Suprapubic skin (tissue), 4 donors: ENCODE measurements around the gene CC2D2A. TPM values are rescaled to one million over a fixed set of nuclear protein-coding genes. Genes with fewer than 3 reads are reported as not detected.

Experiments used
- DNase-seq, 2 donors: peaks; one replicate each; pipeline ENCODE4 v3.0.0-alpha.2; 2019; ENCODE audit warnings: low spot score in 2 of 2
- H3K27ac ChIP-seq: fragments of 200-600 bp; sonication (generic); one replicate; pipeline ENCODE4 v1.5.1; 2019
- H3K27me3 ChIP-seq: fragments of 200-600 bp; sonication (generic); one replicate; pipeline ENCODE4 v1.5.1; 2019
- H3K36me3 ChIP-seq: fragments of 200-600 bp; sonication (generic); one replicate; pipeline ENCODE4 v1.5.1; 2019
- H3K4me1 ChIP-seq: fragments of 200-600 bp; sonication (generic); one replicate; pipeline ENCODE4 v1.5.1; 2019
- H3K4me3 ChIP-seq: fragments of 200-600 bp; sonication (generic); one replicate; pipeline ENCODE4 v1.5.1; 2019; ENCODE audit warnings: mild to moderate bottlenecking
- H3K9me3 ChIP-seq: fragments of 200-600 bp; sonication (generic); one replicate; pipeline ENCODE4 v1.5.1; 2019
- CTCF ChIP-seq, 2 donors: fragments of 200-600 bp in 1 of 2; fragments of 450-650 bp in 1 of 2; sonication (generic) in 1 of 2; IDR thresholded peaks; one replicate each; pipeline ENCODE4 v1.5.1; 2016 to 2019; ENCODE audit warnings: antibody characterized with exemption in 2 of 2, mild to moderate bottlenecking in 1 of 2, moderate library complexity in 1 of 2
- EP300 ChIP-seq: sonication (generic); formaldehyde crosslinking; IDR thresholded peaks from one replicate; pipeline ENCODE4 v1.6.1; 2017; ENCODE audit warnings: antibody characterized with exemption
- POLR2A ChIP-seq, 2 donors: fragments of 450-650 bp; IDR thresholded peaks; one replicate each; pipeline ENCODE4 v1.6.1; 2017; ENCODE audit warnings: antibody characterized with exemption in 2 of 2, mild to moderate bottlenecking in 2 of 2, moderate library complexity in 2 of 2
- POLR2AphosphoS5 ChIP-seq, 3 donors: sonication (generic); formaldehyde crosslinking; IDR thresholded peaks; one replicate each; pipeline ENCODE4 v1.6.1; 2017; ENCODE audit warnings: antibody characterized with exemption in 3 of 3
- WGBS: methylation state at CpG from one replicate; pipeline ENCODE4 v1.1.5; 2018; 5-methylcytosine and 5-hydroxymethylcytosine counted together
- total RNA-seq, 4 donors: library from RNA; depleted of rRNA; stranded (reverse); fragments of >200 nt; gene quantifications; one replicate each; pipeline ENCODE4 v1.1.0, GENCODE V29; 2016

CC2D2A gene
- total RNA-seq, 4 donors from 2014 or later = 2.8 to 12.5 (median 7.9) TPM

GRCh38 chr4:15438939-15439524 lies 30.6 kb upstream of the CC2D2A start:
- WGBS = 86% methylated on average over 2 of the region's 2 CpGs

GRCh38 chr4:15443371-15444160 lies 26.1 kb upstream of the CC2D2A start:
- no peaks in the 10 kb centered on the region for H3K27me3 ChIP-seq
- TF ChIP-seq CTCF (IDR thresholded peaks at IDR 0.05) (no peak), POLR2AphosphoS5 (IDR thresholded peaks at IDR 0.05) (no peak), EP300 (no peak), POLR2A (IDR thresholded peaks at IDR 0.05) (no peak)
- no peaks in the 10 kb centered on the region for H3K4me1 ChIP-seq
- no peaks in the 10 kb centered on the region for H3K9me3 ChIP-seq
- DNase-seq = no peak
- no peaks in the 10 kb centered on the region for H3K36me3 ChIP-seq
- H3K4me3 ChIP-seq = no peak overlapping the region
- 67% methylated on average over 2 of the region's 2 CpGs for WGBS
- H3K27ac ChIP-seq = no peak overlapping the region

More at GRCh38 chr4:15438939-15439524, 30.6 kb upstream of the CC2D2A start:
- Histone ChIP-seq H3K9me3 (no peaks in the 10 kb centered on the region), H3K4me1 (peaks cover 10% of the 10 kb centered on the region), H3K27me3 (no peaks in the 10 kb centered on the region), H3K27ac (no peak overlapping the region), H3K36me3 (no peaks in the 10 kb centered on the region), H3K4me3 (no peak overlapping the region)
- TF ChIP-seq POLR2A (IDR thresholded peaks at IDR 0.05) (no peak), POLR2AphosphoS5 (IDR thresholded peaks at IDR 0.05) (no peak), CTCF (IDR thresholded peaks at IDR 0.05) (no peak), EP300 (no peak)
- no peak for DNase-seq

- H3K27me3 ChIP-seq = no peaks in the 10 kb centered on the region
- no peaks in the 10 kb centered on the region for H3K9me3 ChIP-seq
- H3K36me3 ChIP-seq = no peaks in the 10 kb centered on the region
- DNase-seq = no peak
- no peak overlapping the region for H3K27ac ChIP-seq
- H3K4me1 ChIP-seq = no peaks in the 10 kb centered on the region
- TF ChIP-seq POLR2A (IDR thresholded peaks at IDR 0.05) (no peak), POLR2AphosphoS5 (IDR thresholded peaks at IDR 0.05) (no peak), CTCF (IDR thresholded peaks at IDR 0.05) (no peak), EP300 (no peak)
- no peak overlapping the region for H3K4me3 ChIP-seq
- 98% methylated on average over 7 of the region's 7 CpGs for WGBS
These were observed 25.4 kb upstream of the CC2D2A start for GRCh38 chr4:15444276-15444675.

GRCh38 chr4:15444879-15445547 lies 24.7 kb upstream of the CC2D2A start:
- Histone ChIP-seq H3K4me3 (no peak overlapping the region), H3K9me3 (no peaks in the 10 kb centered on the region), H3K27ac (no peak overlapping the region), H3K27me3 (no peaks in the 10 kb centered on the region), H3K4me1 (no peaks in the 10 kb centered on the region), H3K36me3 (no peaks in the 10 kb centered on the region)
- 54% methylated on average over 4 of the region's 4 CpGs for WGBS
- no peak for DNase-seq
- TF ChIP-seq POLR2AphosphoS5 (IDR thresholded peaks at IDR 0.05) (peak in 1 of 3 donors; percentile 42), CTCF (IDR thresholded peaks at IDR 0.05) (no peak)
